Endothelial cell of coronary artery (primary cell): ENCODE data around the gene FOXD4L4. TPM values are rescaled to one million over a fixed set of nuclear protein-coding genes. Genes with fewer than 3 reads are reported as not detected.

ENCODE experiments used
- total RNA-seq: library from RNA; depleted of rRNA; stranded (reverse); fragments of >200 nt; gene quantifications from 2 replicates; pipeline ENCODE4 v1.2.3, GENCODE V29; 2014

Gene FOXD4L4
- 0.09 TPM in 2 replicates for total RNA-seq

DNA sequence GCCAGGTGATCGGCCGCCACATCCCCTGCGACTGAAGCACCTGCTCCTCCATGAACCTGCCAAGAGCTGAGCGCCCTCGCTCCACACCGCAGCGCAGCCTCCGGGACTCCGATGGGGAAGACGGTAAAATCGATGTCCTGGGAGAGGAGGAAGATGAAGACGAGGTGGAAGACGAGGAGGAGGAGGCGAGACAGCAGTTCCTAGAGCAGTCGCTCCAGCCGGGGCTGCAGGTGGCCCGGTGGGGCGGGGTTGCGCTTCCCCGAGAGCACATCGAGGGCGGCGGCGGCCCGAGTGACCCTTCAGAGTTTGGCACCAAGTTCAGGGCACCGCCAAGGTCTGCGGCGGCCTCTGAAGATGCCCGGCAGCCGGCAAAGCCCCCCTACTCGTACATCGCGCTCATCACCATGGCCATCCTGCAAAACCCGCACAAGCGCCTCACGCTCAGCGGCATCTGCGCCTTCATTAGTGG is at the start of gene FOXD4L4:
FOXD4L4 (plus strand) TSS at position 51 of the 469 bp plus-strand sequence; CDS start at position 51, 0 bp downstream.

Other genes with a start within 250 kb of the FOXD4L4 start
- gene ZNG1E, start 61.2 kb upstream of the FOXD4L4 start, total RNA-seq = 35.3 and 44.1 TPM in 2 replicates